IgD-negative memory B cell (primary cell): ENCODE measurements around the gene RPS6KA4. TPM values are rescaled to one million over a fixed set of nuclear protein-coding genes. Genes with fewer than 3 reads are reported as not detected.

Source experiments
- H3K27ac Mint-ChIP-seq, 3 donors: one replicate each; pipeline ENCODE4 v1.8.0; 2020 to 2022; ENCODE audit warnings: mild to moderate bottlenecking in 3 of 3, mixed read lengths in 3 of 3, moderate library complexity in 1 of 3
- H3K27me3 Mint-ChIP-seq: one replicate; pipeline ENCODE4 v1.8.0; 2021; ENCODE audit warnings: mixed read lengths
- H3K36me3 Mint-ChIP-seq: one replicate; pipeline ENCODE4 v1.8.0; 2020; ENCODE audit warnings: mild to moderate bottlenecking, mixed read lengths
- H3K4me1 Mint-ChIP-seq, 3 donors: one replicate each; pipeline ENCODE4 v1.8.0; 2020 to 2022; ENCODE audit warnings: mixed read lengths in 3 of 3, mild to moderate bottlenecking in 1 of 3
- H3K4me3 Mint-ChIP-seq, 4 donors: one replicate each; pipeline ENCODE4 v1.8.0; 2020 to 2022; ENCODE audit warnings: mild to moderate bottlenecking in 4 of 4, mixed read lengths in 4 of 4, moderate library complexity in 3 of 4
- H3K9me3 Mint-ChIP-seq, 3 donors: one replicate each; pipeline ENCODE4 v1.8.0; 2020 to 2021; ENCODE audit warnings: mixed read lengths in 3 of 3, mild to moderate bottlenecking in 1 of 3
- polyA plus RNA-seq: library from polyadenylated mRNA; unstranded; fragments of 300-500 nt; fragmentation: Illumina TruSeq; gene quantifications from one replicate; pipeline ENCODE4 v1.2.3, GENCODE V29; 2021

Gene RPS6KA4
- polyA plus RNA-seq, 1 donor from 2014 or later: 12.2 TPM

DNA sequence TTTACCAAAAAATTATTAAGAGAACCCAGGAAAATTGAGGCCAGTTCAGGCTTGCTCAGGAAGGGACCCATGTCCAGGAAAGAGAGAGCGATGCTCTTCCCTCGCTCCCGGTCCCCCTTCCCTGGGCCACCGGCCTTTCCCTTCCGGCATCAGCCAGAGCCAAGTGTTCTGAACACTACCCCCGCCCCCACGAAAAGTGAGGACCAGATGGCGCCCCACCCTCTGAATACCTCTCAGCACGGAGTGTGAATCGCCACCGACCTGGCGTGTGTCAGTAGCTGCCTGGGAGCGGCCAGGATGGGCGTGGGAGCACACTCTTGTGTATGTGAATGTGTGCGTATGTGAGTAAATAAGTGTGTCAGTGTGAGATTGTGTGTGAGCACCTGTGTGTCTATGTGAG is 20.2 kb downstream of the RPS6KA4 start:
- Mint-ChIP-seq H3K36me3 (no peaks in the 10 kb centered on the region), H3K4me3 (no peak overlapping the region), H3K4me1 (no peaks in the 10 kb centered on the region), H3K27ac (no peak overlapping the region), H3K9me3 (no peaks in the 10 kb centered on the region), H3K27me3 (peaks cover 2% of the 10 kb centered on the region)

DNA sequence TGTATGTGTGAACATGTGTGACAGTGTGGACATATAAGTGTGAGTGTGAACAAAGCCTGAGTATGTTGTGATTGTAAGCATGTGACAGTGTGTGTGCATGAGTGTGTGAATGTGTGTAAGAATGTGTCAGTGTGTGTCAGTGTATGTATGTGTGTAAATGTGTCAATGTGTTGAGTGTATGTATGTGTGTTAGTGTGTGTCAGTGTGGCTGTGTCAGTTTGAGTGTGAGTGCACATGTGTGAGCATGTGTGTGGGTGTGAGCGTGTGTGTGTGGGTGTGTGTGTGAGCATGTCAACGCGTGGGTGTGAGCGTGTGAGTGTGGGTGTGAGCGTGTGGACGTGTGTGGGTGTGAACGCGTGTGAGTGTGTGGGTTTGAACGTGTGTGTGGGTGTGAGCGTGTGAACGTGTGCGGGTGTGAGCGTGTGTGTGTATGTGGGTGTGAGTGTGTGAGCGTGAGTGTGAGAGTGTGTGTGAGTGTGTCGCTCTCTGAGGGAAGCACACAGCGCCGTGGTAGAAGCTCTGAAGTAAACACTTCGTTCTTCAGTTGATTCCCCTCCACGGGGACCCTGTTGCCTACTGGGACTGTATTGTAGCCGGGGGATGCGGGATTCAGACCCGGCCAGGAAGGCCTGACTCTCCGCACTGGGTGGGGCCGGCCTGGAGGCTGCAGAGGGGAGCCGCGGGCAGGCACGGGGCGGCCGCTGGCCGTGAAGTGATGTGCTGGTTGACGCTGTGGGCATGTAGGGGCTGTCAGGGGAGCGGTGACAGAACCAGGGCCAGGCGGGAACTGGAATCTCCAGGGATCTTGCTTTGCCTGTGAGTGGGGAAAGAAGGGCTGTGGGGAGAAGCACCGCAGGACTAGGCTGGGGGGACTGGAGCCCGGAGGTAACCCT is 21.1 kb downstream of the RPS6KA4 start:
- H3K27ac Mint-ChIP-seq: no peak overlapping the region
- no peaks in the 10 kb centered on the region for H3K9me3 Mint-ChIP-seq
- H3K27me3 Mint-ChIP-seq: peaks cover 2% of the 10 kb centered on the region
- H3K36me3 Mint-ChIP-seq: no peaks in the 10 kb centered on the region
- no peak overlapping the region for H3K4me3 Mint-ChIP-seq
- H3K4me1 Mint-ChIP-seq: no peaks in the 10 kb centered on the region

DNA sequence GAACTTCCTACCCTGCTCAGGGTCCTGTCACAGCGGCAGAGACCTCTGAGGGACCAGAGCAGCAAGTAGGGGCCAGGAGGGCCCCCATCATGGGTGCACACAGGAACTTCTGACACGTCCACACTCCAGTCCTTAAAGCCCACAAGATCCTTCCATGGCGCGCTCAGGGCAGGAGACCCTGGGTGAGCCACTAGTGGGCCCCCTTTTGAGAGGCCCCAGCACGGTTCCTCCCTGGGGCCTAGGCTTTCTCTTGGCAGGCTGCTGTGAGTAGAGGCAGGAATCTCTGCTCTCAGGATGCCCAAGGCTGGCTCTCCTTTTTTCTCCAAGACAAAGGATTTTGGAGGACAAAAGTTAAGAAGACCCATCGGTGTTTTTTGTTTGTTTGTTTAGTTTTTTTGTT is 22.4 kb downstream of the RPS6KA4 start:
- Mint-ChIP-seq H3K4me3 (no peak overlapping the region), H3K9me3 (no peaks in the 10 kb centered on the region), H3K36me3 (no peaks in the 10 kb centered on the region), H3K4me1 (peaks cover 0 to 8% (median 6%) of the 10 kb centered on the region in 3 donors), H3K27ac (no peak overlapping the region), H3K27me3 (peaks cover 2% of the 10 kb centered on the region)

DNA sequence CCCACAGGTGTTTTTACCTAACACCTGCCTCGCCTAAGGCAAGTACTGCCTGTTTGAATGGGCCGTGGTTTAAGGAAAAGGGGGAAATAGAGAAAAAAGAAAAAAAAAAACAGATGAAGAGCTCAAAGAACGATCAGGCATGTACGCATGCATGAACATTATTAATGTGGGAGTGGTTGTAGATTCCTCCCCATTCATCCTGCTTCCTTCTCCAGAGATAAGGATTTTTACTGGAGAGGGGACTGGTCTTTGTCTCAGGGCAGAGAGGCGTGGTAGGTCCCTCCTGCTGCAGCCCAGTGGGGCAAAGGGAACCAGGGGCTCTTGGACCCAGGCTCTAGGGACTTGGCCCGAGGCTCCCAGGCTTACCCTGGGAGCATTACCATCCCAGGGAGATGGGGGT is 23.1 kb downstream of the RPS6KA4 start:
- no peaks in the 10 kb centered on the region for H3K36me3 Mint-ChIP-seq
- no peaks in the 10 kb centered on the region for H3K9me3 Mint-ChIP-seq
- H3K27me3 Mint-ChIP-seq: peaks cover 2% of the 10 kb centered on the region
- no peak overlapping the region for H3K27ac Mint-ChIP-seq
- peaks cover 0 to 8% (median 8%) of the 10 kb centered on the region in 3 donors for H3K4me1 Mint-ChIP-seq
- H3K4me3 Mint-ChIP-seq: no peak overlapping the region

DNA sequence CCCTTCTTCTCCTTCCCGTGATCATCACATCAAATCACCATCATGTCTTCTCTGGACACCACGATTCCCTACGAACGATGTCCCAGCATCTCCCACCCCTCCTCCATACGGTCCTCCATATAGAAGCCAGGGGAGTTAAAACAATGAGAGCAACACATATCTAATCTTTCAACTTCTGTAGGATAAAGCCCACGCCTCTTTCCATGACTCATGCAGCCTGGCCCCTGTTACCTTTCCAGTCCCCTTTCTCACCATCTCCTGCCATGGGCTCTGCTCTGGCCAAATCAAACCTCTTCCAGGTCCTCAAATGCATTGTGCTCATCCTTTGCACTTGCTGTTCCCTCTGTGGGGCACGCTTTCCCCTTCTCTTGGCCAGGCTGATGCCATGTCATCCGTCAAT is 23.6 kb downstream of the RPS6KA4 start:
- H3K27me3 Mint-ChIP-seq: peaks cover 5% of the 10 kb centered on the region
- peaks cover 0 to 8% (median 8%) of the 10 kb centered on the region in 3 donors for H3K4me1 Mint-ChIP-seq
- no peaks in the 10 kb centered on the region for H3K36me3 Mint-ChIP-seq
- H3K4me3 Mint-ChIP-seq: no peak overlapping the region
- H3K27ac Mint-ChIP-seq: no peak overlapping the region
- no peaks in the 10 kb centered on the region for H3K9me3 Mint-ChIP-seq

DNA sequence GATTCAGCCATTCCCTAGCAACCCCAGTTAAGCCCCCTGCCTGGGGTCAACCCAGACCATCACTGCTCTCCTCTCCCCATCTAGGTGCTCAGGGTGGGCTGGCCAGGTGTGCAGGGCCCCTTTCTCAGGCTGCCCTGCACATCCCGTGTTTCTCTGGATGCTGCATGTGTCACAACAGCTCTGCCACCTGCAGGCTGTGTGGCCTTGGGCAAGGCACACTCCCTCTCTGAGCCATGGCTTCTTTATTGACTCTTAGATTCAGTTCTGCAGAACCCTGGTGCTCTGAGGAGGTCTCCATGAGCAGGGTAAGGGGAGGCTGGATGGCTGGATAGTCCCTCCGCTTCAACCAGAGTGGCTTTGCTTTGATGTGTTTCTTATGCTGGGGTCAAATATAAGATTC is 24.6 kb downstream of the RPS6KA4 start:
- Mint-ChIP-seq H3K36me3 (no peaks in the 10 kb centered on the region), H3K27ac (no peak overlapping the region), H3K27me3 (peaks cover 7% of the 10 kb centered on the region), H3K4me3 (no peak overlapping the region), H3K4me1 (peaks cover 0 to 8% (median 8%) of the 10 kb centered on the region in 3 donors), H3K9me3 (no peaks in the 10 kb centered on the region)

DNA sequence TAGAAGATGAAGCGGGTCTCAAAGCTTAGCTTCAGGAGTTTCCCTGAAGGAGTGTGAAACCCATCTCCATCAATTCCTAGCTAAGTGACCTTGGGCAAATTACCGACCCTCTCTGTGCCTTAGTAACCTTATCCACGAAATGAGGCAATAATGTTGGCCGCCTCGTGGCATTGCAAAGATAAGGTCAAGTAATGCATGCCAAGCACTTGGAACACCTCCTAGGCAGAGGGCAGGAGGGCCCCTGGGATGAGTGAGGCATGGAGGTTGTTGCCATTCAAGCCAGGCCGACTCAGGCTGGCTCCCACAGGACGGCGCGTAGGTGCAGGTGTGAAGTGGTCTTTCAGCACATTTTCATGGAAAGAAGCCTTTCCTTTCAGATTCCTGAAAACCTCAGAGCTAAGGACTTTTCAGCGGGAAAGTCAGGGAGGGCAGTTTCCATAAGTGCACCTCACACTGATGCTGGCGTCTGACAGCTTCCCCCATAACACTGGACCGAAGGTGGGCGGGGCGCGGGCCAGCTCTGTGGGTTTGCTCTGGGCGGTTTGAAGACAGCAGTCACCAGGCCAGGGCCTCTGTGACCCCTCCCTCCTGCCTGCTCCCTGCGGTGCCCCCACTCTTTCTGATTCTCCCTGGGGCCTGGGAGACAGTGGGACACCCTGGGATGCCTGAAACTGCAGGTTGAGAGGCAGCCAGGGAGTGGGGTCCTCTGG is 25.2 kb downstream of the RPS6KA4 start:
- Mint-ChIP-seq H3K36me3 (no peaks in the 10 kb centered on the region), H3K4me3 (no peak overlapping the region), H3K27ac (no peak overlapping the region), H3K4me1 (peaks cover 0 to 8% (median 8%) of the 10 kb centered on the region in 3 donors), H3K27me3 (peaks cover 7% of the 10 kb centered on the region), H3K9me3 (no peaks in the 10 kb centered on the region)

DNA sequence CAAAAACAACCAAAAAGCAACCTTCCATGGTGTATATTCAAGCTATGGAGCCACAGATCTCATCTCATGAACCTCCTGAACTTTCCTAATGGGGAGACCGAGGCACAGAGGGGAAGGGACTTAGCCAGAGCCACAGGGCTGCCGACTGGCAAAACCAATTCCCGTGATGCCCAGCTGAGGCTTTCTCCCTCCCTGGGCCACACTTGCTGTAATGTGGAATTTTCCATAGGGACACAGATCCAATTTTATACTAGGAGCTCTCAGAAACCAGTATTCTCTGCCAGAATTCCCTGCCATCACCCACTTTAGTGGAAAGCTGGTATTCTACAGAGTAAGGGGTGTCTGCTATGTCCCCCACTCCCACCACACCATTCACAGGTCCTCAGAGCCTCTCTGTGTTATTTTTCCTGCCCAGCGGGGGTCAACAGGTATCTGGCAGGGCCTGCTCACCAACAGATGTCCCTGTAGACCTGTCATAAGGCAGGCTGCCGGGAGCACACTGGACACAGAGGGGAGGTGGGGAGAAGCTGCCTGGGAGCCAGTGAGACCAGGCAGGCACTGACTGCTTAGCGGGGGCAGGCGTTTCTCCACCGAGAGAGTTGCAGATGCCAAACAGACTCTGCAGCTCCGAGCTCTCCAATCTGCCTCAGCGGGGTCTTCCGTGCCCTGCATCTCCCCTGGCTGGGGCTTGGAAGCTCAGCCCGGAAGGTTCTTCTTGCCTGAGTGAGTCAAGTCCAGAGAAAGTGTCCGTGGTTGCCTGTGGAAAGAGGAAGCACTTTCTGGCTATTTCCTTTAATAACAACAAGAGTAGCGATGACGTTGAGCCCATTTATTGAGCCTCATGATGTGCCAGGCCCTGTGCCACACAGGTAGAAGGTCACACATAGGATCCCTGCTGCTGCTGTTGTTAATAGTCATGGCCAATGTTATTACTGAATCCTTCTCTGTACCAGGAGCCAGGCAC is 26.3 kb downstream of the RPS6KA4 start:
- Mint-ChIP-seq H3K27me3 (peaks cover 10% of the 10 kb centered on the region), H3K4me3 (peak overlapping the region in 1 of 4 donors; percentile 35), H3K27ac (no peak overlapping the region), H3K36me3 (no peaks in the 10 kb centered on the region), H3K9me3 (peaks cover 0 to 4% (median 2%) of the 10 kb centered on the region in 3 donors), H3K4me1 (peaks cover 1 to 10% (median 8%) of the 10 kb centered on the region in 3 donors)

DNA sequence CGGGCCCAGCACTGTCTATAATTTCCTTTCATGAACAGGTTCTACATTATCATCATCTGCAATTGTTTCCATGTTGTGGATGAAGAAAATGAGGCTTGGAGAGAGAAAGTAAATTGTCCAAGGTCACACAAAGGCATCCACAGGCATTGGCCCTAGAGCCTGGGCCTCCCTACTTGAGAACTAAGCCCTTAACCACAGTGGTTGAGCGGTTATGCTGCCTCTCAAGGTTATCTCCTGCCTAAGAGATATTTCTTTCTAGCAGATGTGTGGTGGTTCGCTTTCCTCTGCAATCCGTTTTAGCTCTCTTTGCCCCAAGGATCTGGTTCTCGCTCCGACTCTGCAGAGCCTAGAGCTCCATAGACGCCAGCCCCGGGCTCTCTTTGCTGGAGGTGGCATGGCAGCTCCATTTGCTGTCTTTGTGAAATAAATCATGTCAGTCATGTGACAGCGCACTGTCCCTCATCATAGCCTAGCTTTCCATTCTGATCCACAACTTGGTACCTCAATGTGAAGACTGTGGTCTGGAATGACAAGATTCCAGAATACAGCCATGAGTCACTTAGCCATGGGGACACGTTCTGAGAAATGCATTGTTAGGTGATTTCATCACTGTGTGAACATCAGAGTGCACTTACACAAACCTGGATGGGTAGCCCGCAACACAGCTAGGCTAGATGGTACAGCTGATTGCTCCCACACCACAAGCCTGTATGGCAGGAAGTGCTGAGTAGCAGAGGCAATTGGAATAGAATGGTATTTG is 27.2 kb downstream of the RPS6KA4 start:
- peaks cover 0 to 6% (median 5%) of the 10 kb centered on the region in 3 donors for H3K9me3 Mint-ChIP-seq
- H3K4me1 Mint-ChIP-seq: peaks cover 7 to 14% (median 8%) of the 10 kb centered on the region in 3 donors
- peaks cover 2% of the 10 kb centered on the region for H3K36me3 Mint-ChIP-seq
- H3K27me3 Mint-ChIP-seq: peaks cover 16% of the 10 kb centered on the region
- peak overlapping the region in 1 of 3 donors; percentile 29 for H3K27ac Mint-ChIP-seq
- H3K4me3 Mint-ChIP-seq: no peak overlapping the region

DNA sequence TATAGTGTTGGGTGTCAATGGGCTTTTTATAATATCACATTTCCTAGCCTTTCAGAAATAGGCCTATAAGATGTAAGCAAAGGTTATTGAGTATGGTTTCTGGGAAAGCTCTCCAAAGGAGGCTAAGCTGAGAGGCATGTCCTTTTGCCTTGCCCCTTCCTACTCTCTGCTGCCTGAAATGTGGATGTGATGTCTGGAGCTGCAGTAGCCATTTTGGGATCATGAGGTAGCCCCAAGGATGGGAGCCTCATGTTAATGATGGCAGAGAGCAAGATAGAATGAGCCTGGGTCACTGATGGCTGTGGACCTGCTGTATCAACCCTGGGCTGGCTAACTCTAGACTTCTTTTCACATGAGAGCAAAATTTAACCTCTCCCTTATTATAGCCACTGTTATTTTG is 29.0 kb downstream of the RPS6KA4 start:
- H3K27me3 Mint-ChIP-seq: peaks cover 21% of the 10 kb centered on the region
- peaks cover 2% of the 10 kb centered on the region for H3K36me3 Mint-ChIP-seq
- peaks cover 0 to 6% (median 5%) of the 10 kb centered on the region in 3 donors for H3K9me3 Mint-ChIP-seq
- no peak overlapping the region for H3K4me3 Mint-ChIP-seq
- H3K27ac Mint-ChIP-seq: no peak overlapping the region
- peaks cover 7 to 14% (median 8%) of the 10 kb centered on the region in 3 donors for H3K4me1 Mint-ChIP-seq

DNA sequence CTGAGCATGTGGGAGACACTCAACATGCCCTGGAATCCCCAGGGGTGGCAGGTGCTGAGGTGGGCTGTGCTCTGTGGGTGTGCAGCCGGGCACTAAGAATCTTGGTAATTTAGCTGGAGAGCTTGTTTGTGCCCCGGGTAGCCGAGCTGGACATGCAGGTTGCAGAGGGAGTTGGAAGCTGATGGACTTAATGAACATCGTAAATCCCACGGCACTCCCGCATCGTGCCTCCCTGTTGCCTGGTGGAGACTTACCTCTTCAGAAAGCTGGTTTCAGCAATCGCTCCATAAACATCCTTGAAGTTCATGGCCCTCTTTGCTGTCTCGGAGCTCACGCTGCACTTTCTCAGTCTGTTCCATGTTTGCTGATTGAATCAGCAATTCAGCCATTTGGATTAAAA is 29.9 kb downstream of the RPS6KA4 start:
- Mint-ChIP-seq H3K9me3 (peaks cover 0 to 6% (median 5%) of the 10 kb centered on the region in 3 donors), H3K27me3 (peaks cover 21% of the 10 kb centered on the region), H3K4me1 (peaks cover 7 to 14% (median 8%) of the 10 kb centered on the region in 3 donors), H3K36me3 (peaks cover 2% of the 10 kb centered on the region), H3K27ac (peak overlapping the region in 1 of 3 donors; percentile 28), H3K4me3 (no peak overlapping the region)

DNA sequence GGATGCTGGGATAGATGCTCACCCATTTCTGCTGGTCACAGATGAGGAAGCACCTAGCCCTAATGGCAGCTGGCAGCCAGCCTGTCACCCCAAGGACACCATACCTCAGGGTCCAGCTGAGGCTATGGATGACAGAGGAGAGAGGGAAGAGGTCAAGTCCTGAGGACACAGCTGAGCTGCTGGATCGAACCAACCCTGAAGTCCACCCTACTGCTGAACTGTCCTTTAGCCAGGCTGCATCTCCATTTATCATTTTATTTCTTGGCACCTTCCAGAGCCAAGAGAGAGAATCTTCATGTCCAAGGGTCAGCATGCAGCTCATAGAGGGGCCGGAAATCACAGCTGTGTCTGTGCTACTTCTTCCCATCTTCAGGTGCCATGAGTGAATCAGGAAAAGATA is 30.9 kb downstream of the RPS6KA4 start:
- H3K4me3 Mint-ChIP-seq: no peak overlapping the region
- peaks cover 0 to 6% (median 5%) of the 10 kb centered on the region in 3 donors for H3K9me3 Mint-ChIP-seq
- H3K27me3 Mint-ChIP-seq: peaks cover 24% of the 10 kb centered on the region
- peaks cover 2% of the 10 kb centered on the region for H3K36me3 Mint-ChIP-seq
- H3K4me1 Mint-ChIP-seq: peaks cover 7 to 14% (median 8%) of the 10 kb centered on the region in 3 donors
- peak overlapping the region in 1 of 3 donors; percentile 28 for H3K27ac Mint-ChIP-seq

DNA sequence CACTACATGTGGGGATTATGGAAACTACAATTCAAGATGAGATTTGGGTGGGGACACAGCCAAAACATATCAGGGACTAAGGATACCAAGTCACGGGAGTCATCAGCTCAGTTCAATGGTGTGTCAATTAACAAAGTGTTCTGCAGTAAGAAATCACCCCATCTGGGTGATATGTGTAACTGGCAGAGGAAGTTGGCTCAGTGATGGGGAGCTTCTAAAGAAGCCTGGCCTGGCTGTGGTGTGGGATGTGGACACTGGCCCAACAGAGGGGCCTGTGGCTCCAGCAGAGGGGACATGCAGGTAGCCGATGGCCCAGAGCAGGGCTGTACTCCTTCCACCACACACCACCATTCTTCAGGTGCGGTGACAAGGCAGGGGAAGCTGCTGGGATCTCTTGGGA is 31.6 kb downstream of the RPS6KA4 start:
- H3K36me3 Mint-ChIP-seq: peaks cover 2% of the 10 kb centered on the region
- peaks cover 0 to 6% (median 5%) of the 10 kb centered on the region in 3 donors for H3K9me3 Mint-ChIP-seq
- H3K27ac Mint-ChIP-seq: peak overlapping the region in 2 of 3 donors; percentile 16 to 37
- H3K4me3 Mint-ChIP-seq: peak overlapping the region in 2 of 4 donors; percentile 22 to 52
- H3K27me3 Mint-ChIP-seq: peaks cover 29% of the 10 kb centered on the region
- peaks cover 6 to 12% (median 7%) of the 10 kb centered on the region in 3 donors for H3K4me1 Mint-ChIP-seq

DNA sequence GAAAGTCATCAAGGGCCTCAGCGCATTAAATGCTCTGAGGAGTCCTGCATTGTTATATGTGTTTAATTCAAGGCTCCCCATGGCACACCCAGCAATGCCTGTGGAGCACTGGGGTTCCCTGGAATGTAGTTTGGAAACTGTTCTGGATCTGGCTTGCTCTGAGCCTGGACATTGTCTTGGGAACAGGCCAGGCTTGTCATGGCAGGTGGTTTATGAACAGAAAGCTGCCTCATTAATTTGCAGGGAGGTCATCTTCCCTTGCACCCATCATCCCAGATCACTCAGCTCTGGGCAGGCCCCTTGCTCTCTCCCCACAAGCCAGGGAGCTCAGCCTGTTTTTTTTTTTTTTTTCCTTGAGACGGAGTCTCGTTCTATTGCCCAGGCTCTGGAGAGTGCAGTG is 32.9 kb downstream of the RPS6KA4 start:
- Mint-ChIP-seq H3K27ac (no peak overlapping the region), H3K4me1 (peaks cover 1 to 7% (median 5%) of the 10 kb centered on the region in 3 donors), H3K4me3 (no peak overlapping the region), H3K27me3 (peaks cover 36% of the 10 kb centered on the region), H3K36me3 (peaks cover 2% of the 10 kb centered on the region), H3K9me3 (peaks cover 0 to 6% (median 5%) of the 10 kb centered on the region in 3 donors)
